G401 (cell line): ENCODE results near the gene IGFBPL1. TPM values are rescaled to one million over a fixed set of nuclear protein-coding genes. Genes with fewer than 3 reads are reported as not detected.
A peak's percentile ranks its signal among the peaks of the same experiment; 100 is the strongest.

Source experiments
- DNase-seq: peaks from one replicate; pipeline ENCODE4 v3.0.0-alpha.2; 2015; ENCODE audit warnings: low spot score
- in situ Hi-C: cut with HindIII; loops from 2 replicates; pipeline ENCODE4 v1.10.0; 2016; ENCODE audit warnings: low sequenced_read_pairs, mixed read lengths
- total RNA-seq: library from RNA; depleted of rRNA; stranded (reverse); fragments of >200 nt; shearing (Covaris generic); gene quantifications from 2 replicates; pipeline ENCODE4 v1.2.3, GENCODE V29; 2014

Gene IGFBPL1
- total RNA-seq, 1 experiment from 2014 or later, result not detected

- DNase-seq, result no peak
- in situ Hi-C loops, result no loop called here
These were observed 10.6 kb upstream of the IGFBPL1 start for GRCh38 chr9:38434853-38435252.

- no peak for DNase-seq
- in situ Hi-C loops, result no loop called here
These were observed 10.1 kb upstream of the IGFBPL1 start for GRCh38 chr9:38434365-38434764.

GRCh38 chr9:38432922-38433510 lies 8.8 kb upstream of the IGFBPL1 start:
- peak; percentile 72 for DNase-seq
- in situ Hi-C loops, result no loop called here

- in situ Hi-C loops, result no loop called here
- DNase-seq, result no peak
These were observed 6.9 kb upstream of the IGFBPL1 start for GRCh38 chr9:38431116-38431515.

GRCh38 chr9:38428062-38428461 lies 3.8 kb upstream of the IGFBPL1 start:
- in situ Hi-C loops, result no loop called here
- DNase-seq, result no peak

- DNase-seq, result peak; percentile 9
- in situ Hi-C loops, result no loop called here
These were observed 664 bp upstream of the IGFBPL1 start for GRCh38 chr9:38424918-38425317.

GRCh38 chr9:38423273-38423972 lies 831 bp downstream of the IGFBPL1 start:
- DNase-seq, result peak; percentile 17
- in situ Hi-C loops, result no loop called here

GRCh38 chr9:38422555-38423260 lies 1.5 kb downstream of the IGFBPL1 start:
- peak; percentile 17 for DNase-seq
- in situ Hi-C loops, result no loop called here

GRCh38 chr9:38421498-38422211 lies 2.6 kb downstream of the IGFBPL1 start:
- in situ Hi-C loops, result no loop called here
- peak; percentile 90 for DNase-seq

GRCh38 chr9:38419181-38419580 lies 5.1 kb downstream of the IGFBPL1 start:
- in situ Hi-C loops, result no loop called here
- DNase-seq, result no peak

GRCh38 chr9:38418366-38418765 lies 5.9 kb downstream of the IGFBPL1 start:
- in situ Hi-C loops, result no loop called here
- DNase-seq, result no peak

- DNase-seq, result peak; percentile 9
- in situ Hi-C loops, result no loop called here
These were observed 7.0 kb downstream of the IGFBPL1 start for GRCh38 chr9:38417003-38417945.

GRCh38 chr9:38416461-38416860 lies 7.8 kb downstream of the IGFBPL1 start:
- DNase-seq, result no peak
- in situ Hi-C loops, result no loop called here

- in situ Hi-C loops, result no loop called here
These were observed 8.4 kb downstream of the IGFBPL1 start for GRCh38 chr9:38415856-38416255.

GRCh38 chr9:38414040-38414723 lies 10.1 kb downstream of the IGFBPL1 start:
- peak; percentile 80 for DNase-seq
- in situ Hi-C loops, result no loop called here

More at GRCh38 chr9:38415856-38416255, 8.4 kb downstream of the IGFBPL1 start:
- DNase-seq, result no peak

- in situ Hi-C loops, result no loop called here
- DNase-seq, result peak; percentile 2
These were observed 11.0 kb downstream of the IGFBPL1 start for GRCh38 chr9:38413283-38413682.

- in situ Hi-C loops, result no loop called here
- no peak for DNase-seq
These were observed 11.5 kb downstream of the IGFBPL1 start for GRCh38 chr9:38412751-38413150.

- in situ Hi-C loops, result no loop called here
- DNase-seq, result no peak
These were observed 15.5 kb downstream of the IGFBPL1 start for GRCh38 chr9:38408719-38409118.
